Measurements from ENCODE around the gene ATP10B.

The ATP10B gene

GRCh38 chr5:160702311-160702803 lies 149.7 kb downstream of the ATP10B start:
- Histone ChIP-seq H3K27ac (ENCODE audit: low read length) (no peak overlapping the region), H3K4me1 (ENCODE audit: control insufficient read depth in 1 of 2, insufficient read depth in 2 of 2, low read length in 2 of 2) (no peaks in the 10 kb centered on the region), H3K27me3 (ENCODE audit: low read depth, low read length) (no peaks in the 10 kb centered on the region), H3K4me3 (ENCODE audit: low read depth in 1 of 2, low read length in 2 of 2) (no peak overlapping the region), H3K36me3 (ENCODE audit: control insufficient read depth in 1 of 2, insufficient read depth in 2 of 2, low read length in 2 of 2) (no peaks in the 10 kb centered on the region), H3K9me3 (ENCODE audit: control insufficient read depth in 1 of 2, low read length in 2 of 2) (no peaks in the 10 kb centered on the region)

GRCh38 chr5:160701403-160701802 lies 150.6 kb downstream of the ATP10B start:
- Histone ChIP-seq H3K36me3 (ENCODE audit: control insufficient read depth in 1 of 2, insufficient read depth in 2 of 2, low read length in 2 of 2) (no peaks in the 10 kb centered on the region), H3K4me1 (ENCODE audit: control insufficient read depth in 1 of 2, insufficient read depth in 2 of 2, low read length in 2 of 2) (no peaks in the 10 kb centered on the region), H3K27me3 (ENCODE audit: low read depth, low read length) (no peaks in the 10 kb centered on the region), H3K9me3 (ENCODE audit: control insufficient read depth in 1 of 2, low read length in 2 of 2) (no peaks in the 10 kb centered on the region), H3K27ac (ENCODE audit: low read length) (no peak overlapping the region), H3K4me3 (ENCODE audit: low read depth in 1 of 2, low read length in 2 of 2) (no peak overlapping the region)

- H3K27me3 ChIP-seq (ENCODE audit: low read depth, low read length): no peaks in the 10 kb centered on the region
- H3K4me3 ChIP-seq (ENCODE audit: low read depth in 1 of 2, low read length in 2 of 2): no peak overlapping the region
- H3K4me1 ChIP-seq (ENCODE audit: control insufficient read depth in 1 of 2, insufficient read depth in 2 of 2, low read length in 2 of 2): no peaks in the 10 kb centered on the region
- H3K9me3 ChIP-seq (ENCODE audit: control insufficient read depth in 1 of 2, low read length in 2 of 2): no peaks in the 10 kb centered on the region
- H3K27ac ChIP-seq (ENCODE audit: low read length): no peak overlapping the region
- H3K36me3 ChIP-seq (ENCODE audit: control insufficient read depth in 1 of 2, insufficient read depth in 2 of 2, low read length in 2 of 2): no peaks in the 10 kb centered on the region
Observed at GRCh38 chr5:160699301-160699700, 152.7 kb downstream of the ATP10B start.

- Histone ChIP-seq H3K36me3 (ENCODE audit: control insufficient read depth in 1 of 2, insufficient read depth in 2 of 2, low read length in 2 of 2) (no peaks in the 10 kb centered on the region), H3K4me1 (ENCODE audit: control insufficient read depth in 1 of 2, insufficient read depth in 2 of 2, low read length in 2 of 2) (peaks cover 0 to 4% of the 10 kb centered on the region in 2 donors), H3K27ac (ENCODE audit: low read length) (no peak overlapping the region), H3K4me3 (ENCODE audit: low read depth in 1 of 2, low read length in 2 of 2) (no peak overlapping the region), H3K9me3 (ENCODE audit: control insufficient read depth in 1 of 2, low read length in 2 of 2) (no peaks in the 10 kb centered on the region), H3K27me3 (ENCODE audit: low read depth, low read length) (no peaks in the 10 kb centered on the region)
Observed at GRCh38 chr5:160697281-160697680, 154.7 kb downstream of the ATP10B start.

GRCh38 chr5:160694896-160695295 lies 157.1 kb downstream of the ATP10B start:
- no peaks in the 10 kb centered on the region for H3K27me3 ChIP-seq (ENCODE audit: low read depth, low read length)
- H3K9me3 ChIP-seq (ENCODE audit: control insufficient read depth in 1 of 2, low read length in 2 of 2): no peaks in the 10 kb centered on the region
- H3K4me1 ChIP-seq (ENCODE audit: control insufficient read depth in 1 of 2, insufficient read depth in 2 of 2, low read length in 2 of 2): peaks cover 0 to 4% of the 10 kb centered on the region in 2 donors
- H3K36me3 ChIP-seq (ENCODE audit: control insufficient read depth in 1 of 2, insufficient read depth in 2 of 2, low read length in 2 of 2): no peaks in the 10 kb centered on the region
- peak overlapping the region; percentile 70 for H3K27ac ChIP-seq (ENCODE audit: low read length)
- H3K4me3 ChIP-seq (ENCODE audit: low read depth in 1 of 2, low read length in 2 of 2): no peak overlapping the region

GRCh38 chr5:160693831-160694465 lies 158.1 kb downstream of the ATP10B start:
- Histone ChIP-seq H3K27me3 (ENCODE audit: low read depth, low read length) (no peaks in the 10 kb centered on the region), H3K9me3 (ENCODE audit: control insufficient read depth in 1 of 2, low read length in 2 of 2) (no peaks in the 10 kb centered on the region), H3K27ac (ENCODE audit: low read length) (peak overlapping the region; percentile 70), H3K4me1 (ENCODE audit: control insufficient read depth in 1 of 2, insufficient read depth in 2 of 2, low read length in 2 of 2) (peaks cover 0 to 4% of the 10 kb centered on the region in 2 donors), H3K4me3 (ENCODE audit: low read depth in 1 of 2, low read length in 2 of 2) (no peak overlapping the region), H3K36me3 (ENCODE audit: control insufficient read depth in 1 of 2, insufficient read depth in 2 of 2, low read length in 2 of 2) (no peaks in the 10 kb centered on the region)

- Histone ChIP-seq H3K27ac (ENCODE audit: low read length) (peak overlapping the region; percentile 61), H3K9me3 (ENCODE audit: control insufficient read depth in 1 of 2, low read length in 2 of 2) (no peaks in the 10 kb centered on the region), H3K4me3 (ENCODE audit: low read depth in 1 of 2, low read length in 2 of 2) (no peak overlapping the region), H3K27me3 (ENCODE audit: low read depth, low read length) (no peaks in the 10 kb centered on the region), H3K4me1 (ENCODE audit: control insufficient read depth in 1 of 2, insufficient read depth in 2 of 2, low read length in 2 of 2) (peaks cover 0 to 4% of the 10 kb centered on the region in 2 donors), H3K36me3 (ENCODE audit: control insufficient read depth in 1 of 2, insufficient read depth in 2 of 2, low read length in 2 of 2) (no peaks in the 10 kb centered on the region)
Observed at GRCh38 chr5:160692271-160692670, 159.7 kb downstream of the ATP10B start.

GRCh38 chr5:160685695-160686094 lies 166.3 kb downstream of the ATP10B start:
- H3K9me3 ChIP-seq (ENCODE audit: control insufficient read depth in 1 of 2, low read length in 2 of 2): no peaks in the 10 kb centered on the region
- no peak overlapping the region for H3K4me3 ChIP-seq (ENCODE audit: low read depth in 1 of 2, low read length in 2 of 2)
- H3K36me3 ChIP-seq (ENCODE audit: control insufficient read depth in 1 of 2, insufficient read depth in 2 of 2, low read length in 2 of 2): no peaks in the 10 kb centered on the region
- no peaks in the 10 kb centered on the region for H3K27me3 ChIP-seq (ENCODE audit: low read depth, low read length)
- H3K4me1 ChIP-seq (ENCODE audit: control insufficient read depth in 1 of 2, insufficient read depth in 2 of 2, low read length in 2 of 2): no peaks in the 10 kb centered on the region
- H3K27ac ChIP-seq (ENCODE audit: low read length): no peak overlapping the region

- no peaks in the 10 kb centered on the region for H3K36me3 ChIP-seq (ENCODE audit: control insufficient read depth in 1 of 2, insufficient read depth in 2 of 2, low read length in 2 of 2)
- no peaks in the 10 kb centered on the region for H3K27me3 ChIP-seq (ENCODE audit: low read depth, low read length)
- H3K4me1 ChIP-seq (ENCODE audit: control insufficient read depth in 1 of 2, insufficient read depth in 2 of 2, low read length in 2 of 2): no peaks in the 10 kb centered on the region
- H3K27ac ChIP-seq (ENCODE audit: low read length): peak overlapping the region; percentile 79
- peak overlapping the region in 1 of 2 donors; percentile 55 for H3K4me3 ChIP-seq (ENCODE audit: low read depth in 1 of 2, low read length in 2 of 2)
- no peaks in the 10 kb centered on the region for H3K9me3 ChIP-seq (ENCODE audit: control insufficient read depth in 1 of 2, low read length in 2 of 2)
Observed at GRCh38 chr5:160685219-160685618, 166.8 kb downstream of the ATP10B start.

GRCh38 chr5:160679567-160680309 lies 172.3 kb downstream of the ATP10B start:
- no peaks in the 10 kb centered on the region for H3K36me3 ChIP-seq (ENCODE audit: control insufficient read depth in 1 of 2, insufficient read depth in 2 of 2, low read length in 2 of 2)
- no peaks in the 10 kb centered on the region for H3K4me1 ChIP-seq (ENCODE audit: control insufficient read depth in 1 of 2, insufficient read depth in 2 of 2, low read length in 2 of 2)
- H3K9me3 ChIP-seq (ENCODE audit: control insufficient read depth in 1 of 2, low read length in 2 of 2): no peaks in the 10 kb centered on the region
- no peaks in the 10 kb centered on the region for H3K27me3 ChIP-seq (ENCODE audit: low read depth, low read length)
- no peak overlapping the region for H3K27ac ChIP-seq (ENCODE audit: low read length)
- no peak overlapping the region for H3K4me3 ChIP-seq (ENCODE audit: low read depth in 1 of 2, low read length in 2 of 2)

GRCh38 chr5:160675988-160676387 lies 176.0 kb downstream of the ATP10B start:
- no peaks in the 10 kb centered on the region for H3K27me3 ChIP-seq (ENCODE audit: low read depth, low read length)
- H3K27ac ChIP-seq (ENCODE audit: low read length): no peak overlapping the region

More at GRCh38 chr5:160675988-160676387, 176.0 kb downstream of the ATP10B start:
- Histone ChIP-seq H3K4me3 (ENCODE audit: low read depth in 1 of 2, low read length in 2 of 2) (no peak overlapping the region), H3K9me3 (ENCODE audit: control insufficient read depth in 1 of 2, low read length in 2 of 2) (no peaks in the 10 kb centered on the region), H3K36me3 (ENCODE audit: control insufficient read depth in 1 of 2, insufficient read depth in 2 of 2, low read length in 2 of 2) (no peaks in the 10 kb centered on the region), H3K4me1 (ENCODE audit: control insufficient read depth in 1 of 2, insufficient read depth in 2 of 2, low read length in 2 of 2) (no peaks in the 10 kb centered on the region)

All from muscle layer of duodenum (tissue), 2 donors.